Right lobe of liver (tissue), 4 donors: ENCODE measurements around the gene PGAP3.

Source experiments
- POLR2A ChIP-seq: fragments of 450-650 bp; IDR thresholded peaks from one replicate; pipeline ENCODE4 v1.6.1; 2017; ENCODE audit warnings: antibody characterized with exemption, mild to moderate bottlenecking
- TF ChIP-seq, protein P1 (sequence below), 4 donors: fragments of 200-600 bp in 3 of 4; fragments of 450-650 bp in 1 of 4; IDR thresholded peaks; one replicate each; pipeline versions ENCODE4 v1.5.1 to v1.8.0; 2016 to 2022; ENCODE audit warnings: antibody characterized with exemption in 4 of 4, mild to moderate bottlenecking in 2 of 4
- donor health status: DM: no; HTN: no; CAD: no.
- donor health status: DM: no; HTN: no; CAD: no.
- donor health status: DM: no; HTN: yes; CAD: no.

GRCh38 chr17:39663340-39663687 lies 24.5 kb downstream of the PGAP3 start:
- TF ChIP-seq, protein P1, sequence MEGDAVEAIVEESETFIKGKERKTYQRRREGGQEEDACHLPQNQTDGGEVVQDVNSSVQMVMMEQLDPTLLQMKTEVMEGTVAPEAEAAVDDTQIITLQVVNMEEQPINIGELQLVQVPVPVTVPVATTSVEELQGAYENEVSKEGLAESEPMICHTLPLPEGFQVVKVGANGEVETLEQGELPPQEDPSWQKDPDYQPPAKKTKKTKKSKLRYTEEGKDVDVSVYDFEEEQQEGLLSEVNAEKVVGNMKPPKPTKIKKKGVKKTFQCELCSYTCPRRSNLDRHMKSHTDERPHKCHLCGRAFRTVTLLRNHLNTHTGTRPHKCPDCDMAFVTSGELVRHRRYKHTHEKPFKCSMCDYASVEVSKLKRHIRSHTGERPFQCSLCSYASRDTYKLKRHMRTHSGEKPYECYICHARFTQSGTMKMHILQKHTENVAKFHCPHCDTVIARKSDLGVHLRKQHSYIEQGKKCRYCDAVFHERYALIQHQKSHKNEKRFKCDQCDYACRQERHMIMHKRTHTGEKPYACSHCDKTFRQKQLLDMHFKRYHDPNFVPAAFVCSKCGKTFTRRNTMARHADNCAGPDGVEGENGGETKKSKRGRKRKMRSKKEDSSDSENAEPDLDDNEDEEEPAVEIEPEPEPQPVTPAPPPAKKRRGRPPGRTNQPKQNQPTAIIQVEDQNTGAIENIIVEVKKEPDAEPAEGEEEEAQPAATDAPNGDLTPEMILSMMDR (IDR thresholded peaks at IDR 0.05) = no peak
- no peak for TF ChIP-seq POLR2A
